ENCODE data around the gene VEGFC. TPM values are rescaled to one million over a fixed set of nuclear protein-coding genes. Genes with fewer than 3 reads are reported as not detected.

VEGFC gene
- total RNA-seq, 5 donors from 2014 or later (not counting 1 experiment from before 2014, with no cell fraction given): 0.13 to 0.18 TPM; not detected in 3

DNA sequence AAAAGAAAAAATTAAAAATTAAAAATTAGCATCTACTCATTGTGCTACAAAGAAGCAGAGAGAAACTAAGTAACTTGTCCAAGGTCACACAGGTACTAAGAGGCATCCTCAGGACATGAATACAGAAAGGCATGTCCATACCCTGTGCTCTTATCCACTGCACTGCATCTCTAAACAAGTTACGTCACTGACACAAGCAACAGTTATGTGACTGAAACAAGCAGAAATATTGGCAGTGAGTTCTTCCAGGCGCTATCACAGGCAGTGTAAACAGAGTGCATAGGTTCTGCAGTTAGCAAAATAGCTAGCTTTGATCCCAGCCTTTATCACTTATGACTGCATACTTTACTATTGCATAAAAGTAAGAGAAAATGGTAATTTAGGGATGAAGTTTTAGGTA is 7.9 kb downstream of the VEGFC start:
- Histone ChIP-seq H3K27me3 (replicated peaks in 1 of 2; ENCODE audit: control insufficient read depth in 2 of 2, extremely low read depth in 1 of 2, insufficient read depth in 2 of 2, low read length in 1 of 2) (peaks cover 0 to 3% of the 10 kb centered on the region in 2 experiments), H3K4me3 (ENCODE audit: control insufficient read depth in 1 of 2, extremely low read depth in 1 of 2, low read length in 1 of 2) (no peak overlapping the region), H3K4me1 (ENCODE audit: control insufficient read depth in 1 of 2, extremely low read depth in 1 of 2, insufficient read depth in 2 of 2, low read length in 2 of 2) (no peaks in the 10 kb centered on the region), H3K27ac (ENCODE audit: low read length) (no peak overlapping the region), H3K36me3 (ENCODE audit: control insufficient read depth in 2 of 2, extremely low read depth in 1 of 2, insufficient read depth in 1 of 2, low read length in 1 of 2) (no peaks in the 10 kb centered on the region), H3K9me3 (no peaks in the 10 kb centered on the region)
- peaks cover 0 to 12% of the 10 kb centered on the region in 2 donors for H3K27me3 Mint-ChIP-seq
- H3K4me3 Mint-ChIP-seq: no peak overlapping the region
- H3K27ac Mint-ChIP-seq: no peak overlapping the region
- WGBS (ENCODE audit: insufficient coverage): 100% methylated on average over 1 of the region's 2 CpGs
- CTCF ChIA-PET: no interaction called here
- ATAC-seq (replicated peaks in 1 of 4) (no peak), DNase-seq (no peak)
- no peaks in the 10 kb centered on the region for H3K9me3 Mint-ChIP-seq
- POLR2A ChIA-PET: no interaction called here
- H3K36me3 Mint-ChIP-seq: no peaks in the 10 kb centered on the region
- no peaks in the 10 kb centered on the region for H3K4me1 Mint-ChIP-seq

DNA sequence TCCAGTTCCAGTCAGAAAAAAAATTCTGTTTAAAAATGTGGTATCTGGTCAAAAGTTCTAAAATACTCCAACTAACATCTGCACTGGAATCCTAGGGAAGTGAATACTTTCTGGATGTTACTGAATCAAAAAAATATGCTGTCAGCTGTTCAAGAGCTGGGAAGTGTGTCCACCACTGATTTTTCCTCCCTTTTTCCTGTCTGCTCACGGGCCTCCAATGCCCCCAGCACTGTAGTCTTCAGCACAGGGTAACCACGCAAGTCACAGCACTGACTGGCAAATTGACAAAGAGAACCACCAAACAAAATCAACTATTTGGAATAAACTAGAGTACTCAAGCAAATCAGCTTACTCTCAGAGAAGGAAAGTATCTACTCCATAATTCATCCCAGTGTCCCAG is 9.9 kb downstream of the VEGFC start:
- Histone ChIP-seq H3K27ac (ENCODE audit: low read length) (no peak overlapping the region), H3K4me3 (ENCODE audit: control insufficient read depth in 1 of 2, extremely low read depth in 1 of 2, low read length in 1 of 2) (no peak overlapping the region), H3K27me3 (replicated peaks in 1 of 2; ENCODE audit: control insufficient read depth in 2 of 2, extremely low read depth in 1 of 2, insufficient read depth in 2 of 2, low read length in 1 of 2) (no peaks in the 10 kb centered on the region), H3K9me3 (no peaks in the 10 kb centered on the region), H3K4me1 (ENCODE audit: control insufficient read depth in 1 of 2, extremely low read depth in 1 of 2, insufficient read depth in 2 of 2, low read length in 2 of 2) (no peaks in the 10 kb centered on the region), H3K36me3 (ENCODE audit: control insufficient read depth in 2 of 2, extremely low read depth in 1 of 2, insufficient read depth in 1 of 2, low read length in 1 of 2) (no peaks in the 10 kb centered on the region)
- Mint-ChIP-seq H3K4me1 (no peaks in the 10 kb centered on the region), H3K27me3 (peaks cover 0 to 1% of the 10 kb centered on the region in 2 donors), H3K27ac (no peak overlapping the region), H3K36me3 (no peaks in the 10 kb centered on the region), H3K4me3 (no peak overlapping the region), H3K9me3 (no peaks in the 10 kb centered on the region)
- ChIA-PET CTCF (no interaction called here), POLR2A (no interaction called here)
- 43% methylated on average over 2 of the region's 2 CpGs for WGBS (ENCODE audit: insufficient coverage)
- no peak for ATAC-seq (replicated peaks in 1 of 4)
- DNase-seq: no peak

DNA sequence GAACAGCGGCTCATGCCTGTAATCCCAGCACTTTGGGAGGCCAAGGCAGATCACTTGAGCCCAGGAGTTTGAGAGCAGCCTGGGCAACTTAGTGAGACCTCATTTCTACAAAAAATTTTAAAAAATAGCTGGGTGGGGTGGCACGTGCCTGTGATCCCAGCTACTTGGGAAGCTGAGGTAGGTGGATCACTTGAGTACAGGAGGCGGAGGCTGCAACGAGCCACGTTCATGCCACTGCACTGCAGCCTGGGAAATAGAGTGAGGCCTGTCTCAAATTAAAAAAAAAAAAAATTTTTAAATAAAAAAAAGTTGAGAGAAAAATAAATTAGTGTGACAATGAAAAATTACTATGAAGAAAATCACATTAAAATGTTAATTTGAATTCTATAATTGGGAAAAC is 10.5 kb downstream of the VEGFC start:
- WGBS (ENCODE audit: insufficient coverage): 100% methylated on average over 1 of the region's 5 CpGs
- no peak overlapping the region for H3K27ac Mint-ChIP-seq
- no peak overlapping the region for H3K4me3 ChIP-seq (ENCODE audit: control insufficient read depth in 1 of 2, extremely low read depth in 1 of 2, low read length in 1 of 2)
- ATAC-seq (replicated peaks in 1 of 4) (no peak), DNase-seq (no peak)
- no peaks in the 10 kb centered on the region for H3K4me1 ChIP-seq (ENCODE audit: control insufficient read depth in 1 of 2, extremely low read depth in 1 of 2, insufficient read depth in 2 of 2, low read length in 2 of 2)
- H3K27me3 ChIP-seq (replicated peaks in 1 of 2; ENCODE audit: control insufficient read depth in 2 of 2, extremely low read depth in 1 of 2, insufficient read depth in 2 of 2, low read length in 1 of 2): no peaks in the 10 kb centered on the region
- no peak overlapping the region for H3K27ac ChIP-seq (ENCODE audit: low read length)
- H3K4me1 Mint-ChIP-seq: no peaks in the 10 kb centered on the region
- no peaks in the 10 kb centered on the region for H3K36me3 ChIP-seq (ENCODE audit: control insufficient read depth in 2 of 2, extremely low read depth in 1 of 2, insufficient read depth in 1 of 2, low read length in 1 of 2)
- H3K9me3 Mint-ChIP-seq: no peaks in the 10 kb centered on the region
- H3K4me3 Mint-ChIP-seq: no peak overlapping the region
- ChIA-PET POLR2A (no interaction called here), CTCF (no interaction called here)
- peaks cover 0 to 1% of the 10 kb centered on the region in 2 donors for H3K27me3 Mint-ChIP-seq
- no peaks in the 10 kb centered on the region for H3K36me3 Mint-ChIP-seq
- H3K9me3 ChIP-seq: no peaks in the 10 kb centered on the region

GRCh38 chr4:176781739-176782100 is 11.0 kb downstream of the VEGFC start:
- Histone ChIP-seq H3K4me3 (ENCODE audit: control insufficient read depth in 1 of 2, extremely low read depth in 1 of 2, low read length in 1 of 2) (no peak overlapping the region), H3K9me3 (no peaks in the 10 kb centered on the region), H3K4me1 (ENCODE audit: control insufficient read depth in 1 of 2, extremely low read depth in 1 of 2, insufficient read depth in 2 of 2, low read length in 2 of 2) (no peaks in the 10 kb centered on the region), H3K27me3 (replicated peaks in 1 of 2; ENCODE audit: control insufficient read depth in 2 of 2, extremely low read depth in 1 of 2, insufficient read depth in 2 of 2, low read length in 1 of 2) (no peaks in the 10 kb centered on the region), H3K36me3 (ENCODE audit: control insufficient read depth in 2 of 2, extremely low read depth in 1 of 2, insufficient read depth in 1 of 2, low read length in 1 of 2) (no peaks in the 10 kb centered on the region), H3K27ac (ENCODE audit: low read length) (no peak overlapping the region)
- Mint-ChIP-seq H3K9me3 (no peaks in the 10 kb centered on the region), H3K27me3 (peaks cover 0 to 1% of the 10 kb centered on the region in 2 donors), H3K4me1 (no peaks in the 10 kb centered on the region), H3K36me3 (no peaks in the 10 kb centered on the region), H3K4me3 (no peak overlapping the region), H3K27ac (no peak overlapping the region)
- ATAC-seq (replicated peaks in 1 of 4): no peak
- no CpG with 5 or more reads among the region's 4 CpGs for WGBS (ENCODE audit: insufficient coverage)
- DNase-seq: no peak
- POLR2A ChIA-PET: no interaction called here
- CTCF ChIA-PET: no interaction called here

DNA sequence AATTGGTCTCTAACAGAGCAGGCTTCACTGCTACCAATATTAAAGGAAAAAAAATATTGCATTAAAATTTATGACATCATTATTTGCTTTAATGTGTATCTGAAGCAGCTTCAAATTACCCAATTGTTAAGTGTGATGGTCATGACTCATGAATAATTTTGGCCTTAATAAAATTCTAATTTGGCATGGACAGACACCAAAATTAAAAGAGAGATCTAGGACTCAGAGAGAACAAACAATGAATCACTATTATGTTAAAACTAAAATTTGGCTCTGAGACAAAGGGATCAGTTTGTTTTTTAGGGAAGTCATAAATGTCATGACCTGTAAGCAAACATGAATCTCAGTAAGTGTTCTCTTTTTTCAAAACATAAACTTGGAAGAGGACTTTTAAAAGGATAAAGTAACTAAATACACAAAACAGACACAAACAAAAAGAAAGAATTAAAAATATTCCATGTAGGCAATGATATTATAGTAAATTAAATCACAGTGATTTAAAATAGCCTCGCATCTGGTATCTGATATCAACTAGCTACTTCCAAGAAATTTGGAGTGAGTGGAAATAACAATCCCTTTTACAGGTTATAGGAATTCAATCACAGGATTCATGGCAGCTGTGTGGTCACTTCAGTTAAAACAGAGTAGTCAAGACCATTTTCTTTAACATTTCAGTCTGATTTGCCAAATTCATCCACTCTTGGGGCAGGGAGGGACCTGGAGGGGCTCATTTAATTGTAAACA is 11.6 kb downstream of the VEGFC start:
- H3K27ac ChIP-seq (ENCODE audit: low read length): no peak overlapping the region
- H3K9me3 ChIP-seq: no peaks in the 10 kb centered on the region
- ChIA-PET POLR2A (no interaction called here), CTCF (no interaction called here)
- H3K4me3 ChIP-seq (ENCODE audit: control insufficient read depth in 1 of 2, extremely low read depth in 1 of 2, low read length in 1 of 2): no peak overlapping the region
- Mint-ChIP-seq H3K4me1 (no peaks in the 10 kb centered on the region), H3K9me3 (no peaks in the 10 kb centered on the region), H3K27me3 (peaks cover 0 to 1% of the 10 kb centered on the region in 2 donors), H3K4me3 (no peak overlapping the region), H3K27ac (no peak overlapping the region), H3K36me3 (no peaks in the 10 kb centered on the region)
- ATAC-seq (replicated peaks in 1 of 4) (no peak), DNase-seq (no peak)
- no peaks in the 10 kb centered on the region for H3K4me1 ChIP-seq (ENCODE audit: control insufficient read depth in 1 of 2, extremely low read depth in 1 of 2, insufficient read depth in 2 of 2, low read length in 2 of 2)
- no CpG with 5 or more reads among the region's 1 CpG for WGBS (ENCODE audit: insufficient coverage)
- H3K27me3 ChIP-seq (replicated peaks in 1 of 2; ENCODE audit: control insufficient read depth in 2 of 2, extremely low read depth in 1 of 2, insufficient read depth in 2 of 2, low read length in 1 of 2): no peaks in the 10 kb centered on the region
- no peaks in the 10 kb centered on the region for H3K36me3 ChIP-seq (ENCODE audit: control insufficient read depth in 2 of 2, extremely low read depth in 1 of 2, insufficient read depth in 1 of 2, low read length in 1 of 2)

DNA sequence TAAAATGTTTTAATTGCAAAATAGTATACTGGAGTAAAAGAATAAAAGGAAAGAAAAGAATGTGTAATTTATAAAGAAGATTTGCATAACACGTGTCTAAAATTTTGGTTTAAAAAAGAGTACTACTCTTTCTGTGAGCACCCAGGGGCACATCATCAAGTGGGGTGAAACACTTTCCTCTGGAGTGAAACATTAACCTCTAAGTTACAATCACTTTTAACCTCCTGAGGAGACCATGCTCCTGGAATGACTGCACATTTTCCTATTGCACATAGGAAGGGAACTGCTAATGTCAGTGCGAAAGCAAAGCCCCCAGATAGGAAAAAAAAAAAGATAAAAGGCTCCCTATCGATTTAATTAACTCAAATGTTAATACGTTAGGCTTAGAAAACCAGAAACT is 13.3 kb downstream of the VEGFC start:
- ChIA-PET CTCF (no interaction called here), POLR2A (no interaction called here)
- Histone ChIP-seq H3K27ac (ENCODE audit: low read length) (no peak overlapping the region), H3K4me1 (ENCODE audit: control insufficient read depth in 1 of 2, extremely low read depth in 1 of 2, insufficient read depth in 2 of 2, low read length in 2 of 2) (no peaks in the 10 kb centered on the region), H3K4me3 (ENCODE audit: control insufficient read depth in 1 of 2, extremely low read depth in 1 of 2, low read length in 1 of 2) (no peak overlapping the region), H3K27me3 (replicated peaks in 1 of 2; ENCODE audit: control insufficient read depth in 2 of 2, extremely low read depth in 1 of 2, insufficient read depth in 2 of 2, low read length in 1 of 2) (no peaks in the 10 kb centered on the region), H3K36me3 (ENCODE audit: control insufficient read depth in 2 of 2, extremely low read depth in 1 of 2, insufficient read depth in 1 of 2, low read length in 1 of 2) (no peaks in the 10 kb centered on the region), H3K9me3 (no peaks in the 10 kb centered on the region)
- Mint-ChIP-seq H3K4me3 (no peak overlapping the region), H3K27ac (no peak overlapping the region), H3K9me3 (no peaks in the 10 kb centered on the region), H3K27me3 (peaks cover 0 to 1% of the 10 kb centered on the region in 2 donors), H3K4me1 (no peaks in the 10 kb centered on the region), H3K36me3 (no peaks in the 10 kb centered on the region)
- no CpG with 5 or more reads among the region's 4 CpGs for WGBS (ENCODE audit: insufficient coverage)
- no peak for ATAC-seq (replicated peaks in 1 of 4)
- no peak for DNase-seq

GRCh38 chr4:176778491-176778890 is 14.2 kb downstream of the VEGFC start:
- peaks cover 0 to 1% of the 10 kb centered on the region in 2 donors for H3K27me3 Mint-ChIP-seq
- H3K36me3 Mint-ChIP-seq: no peaks in the 10 kb centered on the region
- ATAC-seq (replicated peaks in 1 of 4) (no peak), DNase-seq (no peak)
- no peaks in the 10 kb centered on the region for H3K27me3 ChIP-seq (replicated peaks in 1 of 2; ENCODE audit: control insufficient read depth in 2 of 2, extremely low read depth in 1 of 2, insufficient read depth in 2 of 2, low read length in 1 of 2)
- no peaks in the 10 kb centered on the region for H3K9me3 ChIP-seq
- no peak overlapping the region for H3K4me3 Mint-ChIP-seq
- no peaks in the 10 kb centered on the region for H3K36me3 ChIP-seq (ENCODE audit: control insufficient read depth in 2 of 2, extremely low read depth in 1 of 2, insufficient read depth in 1 of 2, low read length in 1 of 2)
- no peak overlapping the region for H3K27ac ChIP-seq (ENCODE audit: low read length)
- H3K27ac Mint-ChIP-seq: no peak overlapping the region
- WGBS (ENCODE audit: insufficient coverage): 100% methylated on average over 2 of the region's 4 CpGs
- ChIA-PET CTCF (interaction anchor here in 1 of 2 donors (1.1 kb wide), 1 partner anchor 61 kb away, joined by 5 read pairs; no protein-coding TSS in a partner anchor), POLR2A (no interaction called here)
- no peak overlapping the region for H3K4me3 ChIP-seq (ENCODE audit: control insufficient read depth in 1 of 2, extremely low read depth in 1 of 2, low read length in 1 of 2)
- H3K4me1 ChIP-seq (ENCODE audit: control insufficient read depth in 1 of 2, extremely low read depth in 1 of 2, insufficient read depth in 2 of 2, low read length in 2 of 2): no peaks in the 10 kb centered on the region
- no peaks in the 10 kb centered on the region for H3K9me3 Mint-ChIP-seq
- no peaks in the 10 kb centered on the region for H3K4me1 Mint-ChIP-seq
